ENCODE results near the gene LARP1. TPM values are rescaled to one million over a fixed set of nuclear protein-coding genes. Genes with fewer than 3 reads are reported as not detected.

Gene LARP1
- total RNA-seq, 2 experiments from 2014 or later, result 88.7 to 97.6 TPM

DNA sequence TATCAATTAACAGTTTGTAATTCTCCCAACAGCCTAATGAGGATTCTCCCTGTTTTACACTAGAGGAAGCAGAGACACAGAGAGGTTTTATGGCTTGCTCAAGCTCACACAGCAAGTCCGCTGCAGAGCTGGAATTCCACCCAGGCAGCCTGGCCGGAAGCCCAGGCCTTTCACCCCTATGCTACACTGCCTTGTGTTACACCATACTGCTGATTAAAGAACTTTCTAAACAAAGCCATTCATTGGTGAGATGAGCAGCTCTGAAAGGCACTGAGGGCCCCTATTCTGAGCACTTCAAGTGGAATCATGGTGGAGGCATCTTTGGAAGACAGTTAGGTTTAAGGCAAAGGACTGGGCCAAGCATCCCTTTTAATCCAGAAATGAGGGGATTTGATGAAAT is 14.7 kb upstream of the LARP1 start:
- POLR2A ChIA-PET, result no interaction called here
- Mint-ChIP-seq H3K9me3 (no peaks in the 10 kb centered on the region), H3K4me1 (ENCODE audit: low read depth) (no peaks in the 10 kb centered on the region), H3K27ac (no peak overlapping the region), H3K36me3 (ENCODE audit: low read depth) (no peaks in the 10 kb centered on the region), H3K4me3 (no peak overlapping the region), H3K27me3 (no peaks in the 10 kb centered on the region)
- H3K36me3 ChIP-seq (ENCODE audit: insufficient read depth, low read length), result no peaks in the 10 kb centered on the region
- H3K4me3 ChIP-seq (ENCODE audit: low read length), result no peak overlapping the region
- H3K9me3 ChIP-seq (ENCODE audit: control insufficient read depth in 1 of 2, insufficient read depth in 1 of 2, low read length in 2 of 2), result no peaks in the 10 kb centered on the region
- TF ChIP-seq, protein P1, sequence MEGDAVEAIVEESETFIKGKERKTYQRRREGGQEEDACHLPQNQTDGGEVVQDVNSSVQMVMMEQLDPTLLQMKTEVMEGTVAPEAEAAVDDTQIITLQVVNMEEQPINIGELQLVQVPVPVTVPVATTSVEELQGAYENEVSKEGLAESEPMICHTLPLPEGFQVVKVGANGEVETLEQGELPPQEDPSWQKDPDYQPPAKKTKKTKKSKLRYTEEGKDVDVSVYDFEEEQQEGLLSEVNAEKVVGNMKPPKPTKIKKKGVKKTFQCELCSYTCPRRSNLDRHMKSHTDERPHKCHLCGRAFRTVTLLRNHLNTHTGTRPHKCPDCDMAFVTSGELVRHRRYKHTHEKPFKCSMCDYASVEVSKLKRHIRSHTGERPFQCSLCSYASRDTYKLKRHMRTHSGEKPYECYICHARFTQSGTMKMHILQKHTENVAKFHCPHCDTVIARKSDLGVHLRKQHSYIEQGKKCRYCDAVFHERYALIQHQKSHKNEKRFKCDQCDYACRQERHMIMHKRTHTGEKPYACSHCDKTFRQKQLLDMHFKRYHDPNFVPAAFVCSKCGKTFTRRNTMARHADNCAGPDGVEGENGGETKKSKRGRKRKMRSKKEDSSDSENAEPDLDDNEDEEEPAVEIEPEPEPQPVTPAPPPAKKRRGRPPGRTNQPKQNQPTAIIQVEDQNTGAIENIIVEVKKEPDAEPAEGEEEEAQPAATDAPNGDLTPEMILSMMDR (IDR thresholded peaks at IDR 0.05), result no peak
- DNase-seq (no peak), ATAC-seq (ENCODE audit: poor library complexity) (no peak)
- CTCF ChIA-PET, result no interaction called here
- no peaks in the 10 kb centered on the region for H3K27me3 ChIP-seq (ENCODE audit: control insufficient read depth in 1 of 2, insufficient read depth in 2 of 2, low read length in 2 of 2)
- no peak overlapping the region for H3K27ac ChIP-seq (ENCODE audit: low read depth in 1 of 2, low read length in 2 of 2)
- intact Hi-C loops (cut with DNase I, micrococcal nuclease), result no loop called here
- H3K4me1 ChIP-seq (ENCODE audit: insufficient read depth, low read length), result no peaks in the 10 kb centered on the region

DNA sequence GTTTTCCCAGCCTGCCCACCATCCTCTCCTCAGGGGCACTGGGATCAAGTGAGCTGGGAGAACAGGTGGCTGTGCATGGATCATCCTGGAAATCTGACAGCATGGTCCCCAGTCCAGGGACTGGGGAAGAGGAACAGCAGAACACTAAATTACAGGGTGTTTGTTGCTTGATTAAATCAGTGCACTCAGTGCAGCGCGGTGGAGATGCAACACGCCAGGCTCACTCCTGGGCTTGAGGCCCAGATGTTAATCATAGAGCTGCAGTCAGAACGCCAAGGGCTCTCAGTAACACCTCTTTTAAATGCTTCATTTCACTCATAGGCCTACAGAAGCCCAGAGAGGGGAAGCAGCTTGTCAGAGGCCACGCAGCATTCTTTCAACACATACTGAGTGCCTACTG is 14.2 kb upstream of the LARP1 start:
- ChIA-PET POLR2A (no interaction called here), CTCF (no interaction called here)
- Histone ChIP-seq H3K36me3 (ENCODE audit: insufficient read depth, low read length) (no peaks in the 10 kb centered on the region), H3K9me3 (ENCODE audit: control insufficient read depth in 1 of 2, insufficient read depth in 1 of 2, low read length in 2 of 2) (no peaks in the 10 kb centered on the region), H3K4me1 (ENCODE audit: insufficient read depth, low read length) (no peaks in the 10 kb centered on the region), H3K27me3 (ENCODE audit: control insufficient read depth in 1 of 2, insufficient read depth in 2 of 2, low read length in 2 of 2) (no peaks in the 10 kb centered on the region), H3K4me3 (ENCODE audit: low read length) (no peak overlapping the region), H3K27ac (ENCODE audit: low read depth in 1 of 2, low read length in 2 of 2) (no peak overlapping the region)
- Mint-ChIP-seq H3K9me3 (no peaks in the 10 kb centered on the region), H3K27ac (no peak overlapping the region), H3K27me3 (no peaks in the 10 kb centered on the region), H3K4me3 (no peak overlapping the region), H3K36me3 (ENCODE audit: low read depth) (no peaks in the 10 kb centered on the region), H3K4me1 (ENCODE audit: low read depth) (no peaks in the 10 kb centered on the region)
- intact Hi-C loops (cut with DNase I, micrococcal nuclease), result no loop called here
- TF ChIP-seq, protein P1 (IDR thresholded peaks at IDR 0.05), result no peak
- ATAC-seq (ENCODE audit: poor library complexity), result no peak
- no peak for DNase-seq

DNA sequence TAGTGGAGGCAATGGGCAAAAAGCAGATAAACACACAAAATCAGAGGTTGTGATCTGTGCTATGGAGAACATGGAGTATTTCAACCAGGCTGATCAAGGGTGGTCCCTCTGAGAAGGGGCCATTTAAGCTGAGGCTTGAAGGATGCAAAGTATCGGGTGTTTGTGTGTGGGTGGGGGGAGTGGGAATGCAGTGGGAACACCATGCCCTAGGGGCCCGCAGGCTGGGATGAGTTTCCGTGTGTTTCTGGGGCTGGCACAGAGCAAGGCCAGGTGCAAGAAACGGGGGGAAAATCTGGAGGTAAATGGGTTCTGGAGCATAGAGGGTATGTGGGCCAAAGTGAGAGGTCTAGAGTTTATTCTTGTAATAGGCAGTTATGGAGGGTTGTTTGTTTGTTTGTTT is 13.8 kb upstream of the LARP1 start:
- no peak overlapping the region for H3K4me3 ChIP-seq (ENCODE audit: low read length)
- no peaks in the 10 kb centered on the region for H3K9me3 ChIP-seq (ENCODE audit: control insufficient read depth in 1 of 2, insufficient read depth in 1 of 2, low read length in 2 of 2)
- no peaks in the 10 kb centered on the region for H3K36me3 Mint-ChIP-seq (ENCODE audit: low read depth)
- H3K9me3 Mint-ChIP-seq, result no peaks in the 10 kb centered on the region
- ChIA-PET CTCF (no interaction called here), POLR2A (no interaction called here)
- TF ChIP-seq, protein P1 (IDR thresholded peaks at IDR 0.05), result no peak
- no peak overlapping the region for H3K27ac ChIP-seq (ENCODE audit: low read depth in 1 of 2, low read length in 2 of 2)
- H3K36me3 ChIP-seq (ENCODE audit: insufficient read depth, low read length), result no peaks in the 10 kb centered on the region
- no peak overlapping the region for H3K4me3 Mint-ChIP-seq
- H3K27ac Mint-ChIP-seq, result no peak overlapping the region
- H3K4me1 Mint-ChIP-seq (ENCODE audit: low read depth), result no peaks in the 10 kb centered on the region
- intact Hi-C loops (cut with DNase I, micrococcal nuclease), result no loop called here
- H3K27me3 Mint-ChIP-seq, result no peaks in the 10 kb centered on the region
- H3K27me3 ChIP-seq (ENCODE audit: control insufficient read depth in 1 of 2, insufficient read depth in 2 of 2, low read length in 2 of 2), result no peaks in the 10 kb centered on the region
- H3K4me1 ChIP-seq (ENCODE audit: insufficient read depth, low read length), result no peaks in the 10 kb centered on the region
- no peak for ATAC-seq (ENCODE audit: poor library complexity)
- no peak for DNase-seq
